Measurements from ENCODE around the gene PER2. TPM values are rescaled to one million over a fixed set of nuclear protein-coding genes. Genes with fewer than 3 reads are reported as not detected.
"Not testable (repeated sequence)": the region's sequence is repeated elsewhere in the genome, so short reads cannot be mapped to it uniquely, and the experiment has no call there.

The PER2 gene
- total RNA-seq, 4 donors from 2014 or later, result 6.2 to 28.0 (median 12.0) TPM

DNA sequence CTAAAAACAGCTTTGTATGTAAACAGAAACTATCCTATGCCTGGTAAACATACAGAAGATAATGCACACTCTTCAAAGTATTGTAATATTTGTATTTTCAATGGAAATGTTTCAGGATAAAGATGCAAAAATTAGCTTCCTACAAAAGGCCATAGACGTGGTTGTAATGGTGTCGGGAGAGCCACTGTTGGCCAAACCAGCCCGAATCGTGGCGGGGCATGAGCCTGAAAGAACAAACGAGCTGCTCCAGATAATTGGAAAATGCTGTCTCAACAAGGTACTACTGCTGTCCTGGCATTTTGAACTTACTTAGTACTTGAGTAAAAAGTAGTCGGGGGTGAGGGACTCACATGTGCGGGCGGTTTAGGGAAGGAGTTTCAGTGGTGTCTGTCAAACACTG, 37.3 kb upstream of the PER2 start:
- no peak for DNase-seq
- H3K4me1 ChIP-seq, result peaks cover 4 to 15% (median 12%) of the 10 kb centered on the region in 3 donors
- H3K36me3 ChIP-seq, result peaks cover 0 to 60% (median 6%) of the 10 kb centered on the region in 3 donors
- no peaks in the 10 kb centered on the region for H3K27me3 ChIP-seq
- no peaks in the 10 kb centered on the region for H3K9me3 ChIP-seq
- H3K4me3 ChIP-seq, result no peak overlapping the region
- intact Hi-C loops (cut with DNase I), result no loop called here
- no peak overlapping the region for H3K27ac ChIP-seq
- WGBS, 2 donors, result 83 to 92% methylated on average over 9 of the region's 9 CpGs
- TF ChIP-seq POLR2A (IDR thresholded peaks at IDR 0.05), result no peak
- TF ChIP-seq, protein P1, sequence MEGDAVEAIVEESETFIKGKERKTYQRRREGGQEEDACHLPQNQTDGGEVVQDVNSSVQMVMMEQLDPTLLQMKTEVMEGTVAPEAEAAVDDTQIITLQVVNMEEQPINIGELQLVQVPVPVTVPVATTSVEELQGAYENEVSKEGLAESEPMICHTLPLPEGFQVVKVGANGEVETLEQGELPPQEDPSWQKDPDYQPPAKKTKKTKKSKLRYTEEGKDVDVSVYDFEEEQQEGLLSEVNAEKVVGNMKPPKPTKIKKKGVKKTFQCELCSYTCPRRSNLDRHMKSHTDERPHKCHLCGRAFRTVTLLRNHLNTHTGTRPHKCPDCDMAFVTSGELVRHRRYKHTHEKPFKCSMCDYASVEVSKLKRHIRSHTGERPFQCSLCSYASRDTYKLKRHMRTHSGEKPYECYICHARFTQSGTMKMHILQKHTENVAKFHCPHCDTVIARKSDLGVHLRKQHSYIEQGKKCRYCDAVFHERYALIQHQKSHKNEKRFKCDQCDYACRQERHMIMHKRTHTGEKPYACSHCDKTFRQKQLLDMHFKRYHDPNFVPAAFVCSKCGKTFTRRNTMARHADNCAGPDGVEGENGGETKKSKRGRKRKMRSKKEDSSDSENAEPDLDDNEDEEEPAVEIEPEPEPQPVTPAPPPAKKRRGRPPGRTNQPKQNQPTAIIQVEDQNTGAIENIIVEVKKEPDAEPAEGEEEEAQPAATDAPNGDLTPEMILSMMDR (IDR thresholded peaks at IDR 0.05), result no peak

DNA sequence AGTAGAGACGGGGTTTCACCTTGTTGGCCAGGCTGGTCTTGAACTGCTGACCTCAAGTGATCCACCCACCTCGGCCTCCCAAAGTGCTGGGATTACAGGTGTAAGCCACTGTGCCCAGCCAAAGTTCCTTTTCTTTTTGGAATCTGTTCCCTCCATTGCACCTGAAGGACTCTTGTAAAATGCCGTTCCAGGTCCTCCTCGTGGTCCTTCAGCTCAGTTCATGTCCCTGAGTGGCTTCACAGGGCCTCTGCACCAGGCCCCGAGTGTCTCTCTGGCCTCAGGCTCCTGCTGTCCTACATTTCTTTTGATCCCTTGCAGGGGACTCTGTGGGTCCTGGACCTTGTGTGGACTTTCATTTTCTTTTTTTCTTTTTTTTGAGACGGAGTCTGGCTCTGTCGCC, 35.8 kb upstream of the PER2 start:
- H3K27ac ChIP-seq; H3K27me3 ChIP-seq; H3K4me3 ChIP-seq; DNase-seq; intact Hi-C loops (cut with DNase I); H3K9me3 ChIP-seq: not testable (repeated sequence)
- peaks cover 4 to 23% (median 13%) of the 10 kb centered on the region in 3 donors for H3K4me1 ChIP-seq
- peaks cover 0 to 46% (median 6%) of the 10 kb centered on the region in 3 donors for H3K36me3 ChIP-seq
- 84 to 93% methylated on average over 7 of the region's 7 CpGs for WGBS, 2 donors

DNA sequence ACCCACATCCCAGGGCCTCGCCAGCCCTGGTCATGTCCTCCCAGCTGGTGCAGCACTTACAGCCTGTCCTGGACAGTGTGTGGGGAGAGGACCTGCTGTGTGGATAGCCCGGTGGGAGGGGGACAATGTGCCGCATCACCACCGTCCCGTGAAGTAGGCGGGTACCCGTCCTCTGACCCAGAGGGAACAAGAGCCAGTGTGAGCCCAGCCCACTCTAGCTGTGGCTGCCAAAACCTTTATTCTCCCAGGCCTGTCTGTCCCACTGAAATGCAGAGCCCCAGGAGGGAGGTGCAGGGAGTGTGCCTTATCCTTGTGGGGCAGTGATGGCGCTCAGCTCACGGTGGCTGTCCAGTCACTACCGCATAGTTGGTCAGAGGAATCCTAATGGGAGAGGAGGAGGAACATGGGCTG, 33.6 kb upstream of the PER2 start:
- TF ChIP-seq, protein P1 (IDR thresholded peaks at IDR 0.05), result no peak
- TF ChIP-seq POLR2A (IDR thresholded peaks at IDR 0.05), result no peak
- Histone ChIP-seq H3K9me3 (no peaks in the 10 kb centered on the region), H3K4me1 (peaks cover 4 to 24% (median 13%) of the 10 kb centered on the region in 3 donors), H3K36me3 (peaks cover 0 to 24% (median 0%) of the 10 kb centered on the region in 3 donors), H3K4me3 (no peak overlapping the region), H3K27ac (no peak overlapping the region), H3K27me3 (no peaks in the 10 kb centered on the region)
- no peak for DNase-seq
- whole genome bisulfite sequencing, 2 donors, result 77% methylated on average over 4 of the region's 10 CpGs; no CpG with 5 or more reads in 1 of the 2 donors
- intact Hi-C loops (cut with DNase I), result no loop called here

DNA sequence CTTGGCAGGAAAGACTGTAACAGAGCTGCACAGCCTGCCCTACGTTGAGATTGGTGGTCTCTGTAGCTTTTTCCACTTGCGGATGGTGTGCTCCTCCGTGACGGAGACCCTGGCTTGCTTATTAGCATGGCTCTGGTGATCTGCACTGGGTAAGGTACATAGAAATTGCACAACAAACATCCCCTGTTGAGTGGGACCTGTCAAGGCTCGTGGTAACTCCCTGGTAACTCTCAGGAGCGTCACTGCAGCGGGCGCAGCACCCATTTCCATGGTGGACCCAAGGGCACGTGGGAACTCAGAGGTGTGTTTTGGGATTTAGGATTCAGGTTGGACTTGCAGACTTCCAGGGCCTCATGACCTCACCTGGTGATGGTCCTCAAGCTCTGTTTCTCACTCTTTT, 33.1 kb upstream of the PER2 start:
- Histone ChIP-seq H3K9me3 (no peaks in the 10 kb centered on the region), H3K36me3 (peaks cover 0 to 18% (median 0%) of the 10 kb centered on the region in 3 donors), H3K4me1 (peaks cover 4 to 24% (median 13%) of the 10 kb centered on the region in 3 donors), H3K27ac (peak overlapping the region in 2 of 4 donors; percentile 74 to 86), H3K27me3 (no peaks in the 10 kb centered on the region), H3K4me3 (peak overlapping the region in 3 of 4 donors; percentile 68 to 95 (median 77))
- WGBS, 2 donors, result 42 to 52% methylated on average over 6 to 8 of the region's 9 CpGs
- DNase-seq, result no peak
- intact Hi-C loops (cut with DNase I), result no loop called here
- TF ChIP-seq POLR2A (IDR thresholded peaks at IDR 0.05), result no peak
- TF ChIP-seq, protein P1 (IDR thresholded peaks at IDR 0.05), result no peak

DNA sequence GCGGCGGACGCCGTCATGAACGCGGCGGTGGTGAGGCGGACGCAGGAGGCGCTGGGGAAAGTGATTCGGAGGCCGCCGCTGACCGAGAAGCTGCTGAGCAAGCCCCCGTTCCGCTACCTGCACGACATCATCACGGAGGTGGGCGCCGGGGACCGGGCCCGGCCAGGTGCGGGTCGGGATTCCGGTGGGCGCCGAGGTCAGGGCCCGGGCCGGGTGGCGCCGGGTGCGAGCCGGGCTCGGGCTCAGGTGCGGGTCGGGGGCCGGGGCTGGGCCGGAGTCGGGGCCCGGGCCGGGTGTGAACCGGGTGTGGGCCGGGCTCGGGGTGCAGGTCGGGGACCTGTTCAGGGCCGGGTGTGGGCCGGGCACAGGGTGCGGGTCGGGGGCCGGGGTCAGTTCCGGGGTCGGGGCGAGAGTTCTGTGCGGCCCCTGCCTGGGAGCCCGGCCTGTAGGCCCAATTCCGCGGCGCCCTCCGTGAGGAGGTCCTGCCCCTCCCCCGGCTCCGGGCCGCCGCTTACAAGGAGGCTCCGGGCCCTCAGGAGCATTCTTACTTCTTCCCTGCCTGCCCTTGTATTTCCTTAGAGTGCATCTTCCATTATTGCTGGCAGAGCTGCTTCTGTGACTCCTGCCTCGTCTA, 32.4 kb upstream of the PER2 start:
- TF ChIP-seq, protein P1 (IDR thresholded peaks at IDR 0.05), result no peak
- no peak for TF ChIP-seq POLR2A (IDR thresholded peaks at IDR 0.05)
- intact Hi-C loops (cut with DNase I), result no loop called here
- 2 to 7% methylated on average over 2 to 6 of the region's 65 CpGs for WGBS, 2 donors
- no peaks in the 10 kb centered on the region for H3K9me3 ChIP-seq
- H3K36me3 ChIP-seq, result peaks cover 0 to 11% (median 0%) of the 10 kb centered on the region in 3 donors
- peak overlapping the region; percentile 68 to 95 (median 83) for H3K4me3 ChIP-seq
- H3K27me3 ChIP-seq, result no peaks in the 10 kb centered on the region
- no peak for DNase-seq
- H3K27ac ChIP-seq, result peak overlapping the region; percentile 63 to 86 (median 72)
- peaks cover 4 to 24% (median 13%) of the 10 kb centered on the region in 3 donors for H3K4me1 ChIP-seq

All from esophagus squamous epithelium (tissue), 5 donors.